ENCODE measurements around the gene FCHO1.

The FCHO1 gene

DNA sequence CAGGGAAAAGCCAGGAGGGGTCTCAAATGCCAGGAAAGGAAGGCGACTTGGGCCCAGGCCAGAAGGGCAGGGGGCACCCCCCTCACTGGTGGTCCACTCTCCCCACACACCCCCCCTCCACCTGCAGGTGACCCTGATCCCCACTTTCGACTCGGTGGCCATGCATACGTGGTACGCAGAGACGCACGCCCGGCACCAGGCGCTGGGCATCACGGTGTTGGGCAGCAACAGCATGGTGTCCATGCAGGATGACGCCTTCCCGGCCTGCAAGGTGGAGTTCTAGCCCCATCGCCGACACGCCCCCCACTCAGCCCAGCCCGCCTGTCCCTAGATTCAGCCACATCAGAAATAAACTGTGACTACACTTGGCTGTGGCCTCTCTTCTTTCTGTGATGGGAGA lies 17.1 kb upstream of the FCHO1 start:
- no peak for TF ChIP-seq CTCF (IDR thresholded peaks at IDR 0.05; ENCODE audit: borderline replicate concordance, control extremely low read depth, extremely low read depth, insufficient read depth, missing control alignments)
- in situ Hi-C loops (cut with MboI; ENCODE audit: low sequenced_read_pairs, unreplicated experiment), result no loop called here
- no peak for DNase-seq (ENCODE audit: low spot score)

GRCh38 chr19:17735410-17735809 lies 15.9 kb upstream of the FCHO1 start:
- TF ChIP-seq CTCF (IDR thresholded peaks at IDR 0.05; ENCODE audit: borderline replicate concordance, control extremely low read depth, extremely low read depth, insufficient read depth, missing control alignments), result no peak
- no peak for DNase-seq (ENCODE audit: low spot score)
- in situ Hi-C loops (cut with MboI; ENCODE audit: low sequenced_read_pairs, unreplicated experiment), result no loop called here

- TF ChIP-seq CTCF (IDR thresholded peaks at IDR 0.05; ENCODE audit: borderline replicate concordance, control extremely low read depth, extremely low read depth, insufficient read depth, missing control alignments), result no peak
- in situ Hi-C loops (cut with MboI; ENCODE audit: low sequenced_read_pairs, unreplicated experiment), result no loop called here
- no peak for DNase-seq (ENCODE audit: low spot score)
Measured at GRCh38 chr19:17737690-17738153, 13.6 kb upstream of the FCHO1 start.

DNA sequence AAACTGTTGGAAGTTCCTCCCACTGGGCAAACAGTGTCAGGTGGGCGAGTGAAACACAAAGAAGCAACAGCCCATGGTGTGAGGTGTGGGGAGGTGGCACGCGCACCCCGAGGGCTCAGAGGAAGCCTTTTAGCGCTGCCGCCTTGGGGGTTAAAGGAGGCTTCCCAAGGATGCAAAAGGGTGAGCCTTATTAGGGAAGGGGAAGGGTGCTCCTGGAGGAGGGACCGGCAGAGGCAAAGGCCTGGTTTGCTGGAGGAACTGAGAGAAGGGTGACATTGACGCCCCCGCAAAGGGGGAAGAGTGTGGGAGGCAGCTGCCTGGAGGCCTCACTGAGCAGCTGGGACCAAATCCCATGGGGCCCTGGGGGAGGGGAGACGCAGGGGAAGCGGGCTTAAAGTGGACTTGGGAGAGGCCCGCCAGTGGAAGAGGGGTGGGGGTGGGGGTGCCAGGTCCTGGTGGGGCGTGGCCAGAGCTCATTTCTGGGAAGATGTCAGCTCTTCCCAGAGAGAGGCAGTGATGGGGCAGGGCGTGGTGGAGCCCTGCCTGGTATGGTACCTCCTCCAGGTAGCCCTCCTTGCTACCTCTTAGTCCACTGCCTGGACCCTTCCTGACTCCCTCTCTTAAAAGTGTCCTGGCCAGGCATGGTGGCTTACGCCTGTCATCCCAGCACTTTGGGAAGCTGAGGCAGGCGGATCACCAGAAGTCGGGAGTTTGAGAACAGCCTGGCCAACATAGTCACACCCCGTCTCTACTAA lies 12.0 kb upstream of the FCHO1 start:
- DNase-seq (ENCODE audit: low spot score), result peak; percentile 77
- in situ Hi-C loops (cut with MboI; ENCODE audit: low sequenced_read_pairs, unreplicated experiment), result no loop called here
- no peak for TF ChIP-seq CTCF (IDR thresholded peaks at IDR 0.05; ENCODE audit: borderline replicate concordance, control extremely low read depth, extremely low read depth, insufficient read depth, missing control alignments)

GRCh38 chr19:17741456-17741855 lies 9.8 kb upstream of the FCHO1 start:
- TF ChIP-seq CTCF (IDR thresholded peaks at IDR 0.05; ENCODE audit: borderline replicate concordance, control extremely low read depth, extremely low read depth, insufficient read depth, missing control alignments), result no peak
- in situ Hi-C loops (cut with MboI; ENCODE audit: low sequenced_read_pairs, unreplicated experiment), result no loop called here
- no peak for DNase-seq (ENCODE audit: low spot score)

GRCh38 chr19:17743874-17744580 lies 7.2 kb upstream of the FCHO1 start:
- DNase-seq (ENCODE audit: low spot score), result no peak
- in situ Hi-C loops (cut with MboI; ENCODE audit: low sequenced_read_pairs, unreplicated experiment), result no loop called here
- no peak for TF ChIP-seq CTCF (IDR thresholded peaks at IDR 0.05; ENCODE audit: borderline replicate concordance, control extremely low read depth, extremely low read depth, insufficient read depth, missing control alignments)

Measured in GM13976 (cell line).